Natural killer cell (primary cell): ENCODE measurements around the gene OR2V2. TPM values are rescaled to one million over a fixed set of nuclear protein-coding genes. Genes with fewer than 3 reads are reported as not detected.

ENCODE experiments used
- ATAC-seq, 3 donors: fragments of 150-1000 bp in 2 of 3; fragments of 200-7000 bp in 1 of 3; cut with Tn5 transposase; 1 replicate in 1 of 3; 2 replicates in 2 of 3; pipeline ENCODE4 v1.10.0; 2021; ENCODE audit warnings: mild to moderate bottlenecking in 2 of 3, moderate library complexity in 2 of 3
- DNase-seq, 2 donors: peaks; one replicate each; pipeline versions ENCODE4 v3.0.0 to v3.0.0-alpha.2; 2013 to 2021; ENCODE audit warnings: mixed read lengths in 1 of 2
- H3K27ac ChIP-seq: one replicate; pipeline ENCODE4 v1.5.1; 2013; ENCODE audit warnings: mild to moderate bottlenecking, low read length
- H3K27me3 ChIP-seq: one replicate; pipeline ENCODE4 v1.6.1; 2013; ENCODE audit warnings: low read length; ENCODE audit not compliant: control insufficient read depth, insufficient read depth
- H3K36me3 ChIP-seq: one replicate; pipeline ENCODE4 v1.6.1; 2013; ENCODE audit warnings: low read length; ENCODE audit not compliant: control insufficient read depth, insufficient read depth
- H3K4me1 ChIP-seq: one replicate; pipeline ENCODE4 v1.6.1; 2013; ENCODE audit warnings: low read length; ENCODE audit not compliant: control insufficient read depth, insufficient read depth
- H3K4me3 ChIP-seq: one replicate; pipeline ENCODE4 v1.5.1; 2013; ENCODE audit warnings: low read length
- H3K9me3 ChIP-seq: one replicate; pipeline ENCODE4 v1.6.1; 2013; ENCODE audit warnings: low read length; ENCODE audit not compliant: control insufficient read depth, insufficient read depth
- H3K27ac Mint-ChIP-seq, 2 donors: one replicate each; pipeline ENCODE4 v1.8.0; 2022; ENCODE audit warnings: mild to moderate bottlenecking in 2 of 2, mixed read lengths in 2 of 2, moderate library complexity in 1 of 2
- H3K27me3 Mint-ChIP-seq, 2 donors: one replicate each; pipeline ENCODE4 v1.8.0; 2022; ENCODE audit warnings: low read depth in 2 of 2, mixed read lengths in 2 of 2
- H3K36me3 Mint-ChIP-seq: one replicate; pipeline ENCODE4 v1.8.0; 2022; ENCODE audit warnings: mixed read lengths
- H3K4me1 Mint-ChIP-seq, 2 donors: one replicate each; pipeline ENCODE4 v1.8.0; 2022; ENCODE audit warnings: mixed read lengths in 2 of 2
- H3K4me3 Mint-ChIP-seq: one replicate; pipeline ENCODE4 v1.8.0; 2022; ENCODE audit warnings: mild to moderate bottlenecking, moderate library complexity, mixed read lengths
- H3K9me3 Mint-ChIP-seq, 2 donors: one replicate each; pipeline ENCODE4 v1.8.0; 2022; ENCODE audit warnings: mixed read lengths in 2 of 2
- CTCF ChIP-seq: fragments of 200-600 bp; IDR thresholded peaks from one replicate; pipeline ENCODE4 v1.8.0; 2022; ENCODE audit warnings: antibody characterized with exemption
- WGBS: methylation state at CpG from one replicate; pipeline ENCODE4 v1.1.7; 2013; ENCODE audit warnings: missing lambda C conversion rate; ENCODE audit not compliant: insufficient coverage; 5-methylcytosine and 5-hydroxymethylcytosine counted together
- intact Hi-C: fragments of 100-400 bp; cut with micrococcal nuclease; formaldehyde crosslinking; loops from one replicate; pipeline ENCODE4 v1.14.2; 2022
- total RNA-seq, 4 donors: library from RNA; stranded (reverse); fragments of 120-200 nt in 1 of 4; gene quantifications; one replicate each; pipeline versions ENCODE4 v1.2.3 to v1.2.4, GENCODE V29; 2013 to 2022

OR2V2 gene
- total RNA-seq, 3 donors from 2014 or later (not counting 1 experiment from before 2014, with no cell fraction given) = not detected

- DNase-seq = no peak
- no peaks in the 10 kb centered on the region for H3K36me3 Mint-ChIP-seq
- H3K27ac Mint-ChIP-seq = no peak within 1 kb of the TSS
- H3K36me3 ChIP-seq = no peaks in the 10 kb centered on the region
- H3K4me1 ChIP-seq = no peaks in the 10 kb centered on the region
- 75% methylated on average over 14 of the region's 14 CpGs for WGBS
- H3K27me3 Mint-ChIP-seq = peaks cover 37 to 49% of the 10 kb centered on the region in 2 donors
- no peak within 1 kb of the TSS for H3K4me3 Mint-ChIP-seq
- no peaks in the 10 kb centered on the region for H3K9me3 ChIP-seq
- H3K27ac ChIP-seq = no peak within 1 kb of the TSS
- no peaks in the 10 kb centered on the region for H3K4me1 Mint-ChIP-seq
- H3K9me3 Mint-ChIP-seq = no peaks in the 10 kb centered on the region
- intact Hi-C loops = no loop called here
- H3K4me3 ChIP-seq = no peak within 1 kb of the TSS
- TF ChIP-seq CTCF = no peak
- no peak for ATAC-seq
- H3K27me3 ChIP-seq = peaks cover 3% of the 10 kb centered on the region
These were observed 16.4 kb upstream of the OR2V2 start, which contains the start of gene OR2V1 for GRCh38 chr5:181130832-181131496. TSS of gene OR2V1 (minus strand) at chr5:181131169. CDS start at chr5:181125304, 5,865 bp downstream.

GRCh38 chr5:181131514-181131913, 15.9 kb upstream of the OR2V2 start:
- intact Hi-C loops = no loop called here
- no peak overlapping the region for H3K4me3 Mint-ChIP-seq
- 82% methylated on average over 11 of the region's 11 CpGs for WGBS
- H3K4me3 ChIP-seq = no peak overlapping the region
- no peaks in the 10 kb centered on the region for H3K4me1 Mint-ChIP-seq
- DNase-seq = no peak
- no peaks in the 10 kb centered on the region for H3K9me3 ChIP-seq
- H3K27ac Mint-ChIP-seq = no peak overlapping the region
- no peak for ATAC-seq
- H3K27me3 ChIP-seq = peaks cover 3% of the 10 kb centered on the region
- H3K4me1 ChIP-seq = no peaks in the 10 kb centered on the region
- H3K27me3 Mint-ChIP-seq = peaks cover 34 to 49% of the 10 kb centered on the region in 2 donors
- H3K27ac ChIP-seq = no peak overlapping the region
- no peaks in the 10 kb centered on the region for H3K36me3 Mint-ChIP-seq
- no peak for TF ChIP-seq CTCF
- no peaks in the 10 kb centered on the region for H3K36me3 ChIP-seq
- H3K9me3 Mint-ChIP-seq = no peaks in the 10 kb centered on the region

- peaks cover 2% of the 10 kb centered on the region for H3K9me3 ChIP-seq
- no peak overlapping the region for H3K4me3 Mint-ChIP-seq
- ATAC-seq (no peak), DNase-seq (no peak)
- H3K36me3 Mint-ChIP-seq = peaks cover 6% of the 10 kb centered on the region
- H3K36me3 ChIP-seq = no peaks in the 10 kb centered on the region
- no peak for TF ChIP-seq CTCF
- H3K4me3 ChIP-seq = no peak overlapping the region
- no peaks in the 10 kb centered on the region for H3K4me1 Mint-ChIP-seq
- 83% methylated on average over 2 of the region's 3 CpGs for WGBS
- H3K27me3 Mint-ChIP-seq = peaks cover 30 to 47% of the 10 kb centered on the region in 2 donors
- intact Hi-C loops = no loop called here
- H3K4me1 ChIP-seq = no peaks in the 10 kb centered on the region
- H3K27ac ChIP-seq = no peak overlapping the region
- peaks cover 3% of the 10 kb centered on the region for H3K27me3 ChIP-seq
- no peaks in the 10 kb centered on the region for H3K9me3 Mint-ChIP-seq
- H3K27ac Mint-ChIP-seq = no peak overlapping the region
These were observed 14.3 kb upstream of the OR2V2 start for GRCh38 chr5:181133083-181133482.
